ENCODE results near the gene DNAH14. TPM values are rescaled to one million over a fixed set of nuclear protein-coding genes. Genes with fewer than 3 reads are reported as not detected.

Gene DNAH14
- total RNA-seq, 1 experiment from 2014 or later = 47.0 TPM

- H3K36me3 ChIP-seq (ENCODE audit: control insufficient read depth, insufficient read depth, low read length) = peaks cover 14% of the 10 kb centered on the region
- H3K27me3 ChIP-seq (ENCODE audit: control insufficient read depth, insufficient read depth, low read length) = no peaks in the 10 kb centered on the region
- DNase-seq (ENCODE audit: low read depth, low spot score) (no peak), ATAC-seq (no peak)
- CTCF ChIA-PET = interaction anchor here (0.7 kb wide), 1 partner anchor 14 kb away, joined by 6 read pairs; no protein-coding TSS in a partner anchor
- no peak overlapping the region for H3K27ac ChIP-seq (ENCODE audit: low read length)
- BruUV-seq (replicated peaks) = no TSS peak
- intact Hi-C loops (cut with micrococcal nuclease; ENCODE audit: unreplicated experiment) = no loop called here
- POLR2A ChIA-PET = no interaction called here
- TF ChIP-seq REST (IDR thresholded peaks at IDR 0.05; ENCODE audit: insufficient read depth in 1 of 2, low read depth in 2 of 2, low read length in 1 of 2) (no peak), CTCF (IDR thresholded peaks at IDR 0.05) (no peak), SIN3A (IDR thresholded peaks at IDR 0.05; ENCODE audit: borderline replicate concordance, insufficient read depth, low read depth, low read length) (no peak), TCF7L2 (IDR thresholded peaks at IDR 0.05; ENCODE audit: low read depth, low read length) (no peak), POLR2AphosphoS5 (IDR thresholded peaks at IDR 0.05; ENCODE audit: low read depth, low read length) (no peak)
- in situ Hi-C loops (cut with HindIII; ENCODE audit: low pct_unique_long_range_greater_than_20kb, low sequenced_read_pairs) = no loop called here
- H3K4me1 ChIP-seq (ENCODE audit: control insufficient read depth, insufficient read depth, low read length) = no peaks in the 10 kb centered on the region
- H3K9me3 ChIP-seq (ENCODE audit: control insufficient read depth, insufficient read depth, low read depth, low read length) = no peaks in the 10 kb centered on the region
- no peak overlapping the region for H3K4me3 ChIP-seq (ENCODE audit: low read depth in 2 of 2, low read length in 2 of 2)
Observed at GRCh38 chr1:225415307-225415706, 485.8 kb downstream of the DNAH14 start.

GRCh38 chr1:225415967-225416745 lies 486.7 kb downstream of the DNAH14 start:
- no peak for ATAC-seq
- Histone ChIP-seq H3K9me3 (ENCODE audit: control insufficient read depth, insufficient read depth, low read depth, low read length) (no peaks in the 10 kb centered on the region), H3K27ac (ENCODE audit: low read length) (no peak overlapping the region), H3K4me1 (ENCODE audit: control insufficient read depth, insufficient read depth, low read length) (no peaks in the 10 kb centered on the region), H3K4me3 (ENCODE audit: low read depth in 2 of 2, low read length in 2 of 2) (no peak overlapping the region), H3K36me3 (ENCODE audit: control insufficient read depth, insufficient read depth, low read length) (peaks cover 14% of the 10 kb centered on the region), H3K27me3 (ENCODE audit: control insufficient read depth, insufficient read depth, low read length) (no peaks in the 10 kb centered on the region)
- ChIA-PET POLR2A (no interaction called here), CTCF (interaction anchor here (0.7 kb wide), 1 partner anchor 13 kb away, joined by 6 read pairs; no protein-coding TSS in a partner anchor)
- no peak for DNase-seq (ENCODE audit: low read depth, low spot score)
- intact Hi-C loops (cut with micrococcal nuclease; ENCODE audit: unreplicated experiment) = no loop called here
- TF ChIP-seq TCF7L2 (IDR thresholded peaks at IDR 0.05; ENCODE audit: low read depth, low read length) (no peak), POLR2AphosphoS5 (IDR thresholded peaks at IDR 0.05; ENCODE audit: low read depth, low read length) (no peak), SIN3A (IDR thresholded peaks at IDR 0.05; ENCODE audit: borderline replicate concordance, insufficient read depth, low read depth, low read length) (no peak), CTCF (IDR thresholded peaks at IDR 0.05) (no peak), REST (IDR thresholded peaks at IDR 0.05; ENCODE audit: insufficient read depth in 1 of 2, low read depth in 2 of 2, low read length in 1 of 2) (no peak)
- in situ Hi-C loops (cut with HindIII; ENCODE audit: low pct_unique_long_range_greater_than_20kb, low sequenced_read_pairs) = no loop called here
- no TSS peak for BruUV-seq (replicated peaks)

Measured in Panc1 (cell line).